SHP77 treated with DMSO at 0.1 percent for 48 hours (cell line): ENCODE data around the gene SPATA31D1.
"Not testable (repeated sequence)": the region's sequence is repeated elsewhere in the genome, so short reads cannot be mapped to it uniquely, and the experiment has no call there.

ENCODE experiments used
- DNase-seq: peaks from one replicate; lab custom pipeline; 2025; lab: John Stamatoyannopoulos, UW

Gene SPATA31D1

GRCh38 chr9:81988472-81988871, at the start of gene SPATA31D1:
SPATA31D1 (plus strand) TSS chr9:81988772; CDS start chr9:81988819, 47 bp downstream.
- not testable (repeated sequence) for DNase-seq

DNA sequence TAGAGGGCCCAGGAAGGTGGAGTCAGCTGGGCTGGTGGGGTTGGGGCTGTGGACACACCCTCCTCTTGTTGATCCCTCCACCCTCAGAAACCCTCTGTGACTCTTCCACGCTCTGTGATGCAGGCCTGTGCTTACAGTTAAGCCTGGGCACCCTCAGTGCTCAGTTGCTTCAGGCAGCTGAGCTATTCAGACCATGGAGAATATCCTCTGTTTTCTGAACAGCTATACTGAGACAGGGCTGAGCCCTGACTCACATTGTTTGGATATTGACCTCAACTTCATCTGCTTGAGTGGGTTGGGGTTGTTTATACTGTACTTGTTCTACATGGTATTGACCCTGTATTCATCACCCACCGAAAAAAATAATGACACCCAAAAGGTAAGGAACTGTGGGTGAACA, 45.2 kb upstream of the SPATA31D1 start, which contains the start of gene SPATA31D3:
Gene SPATA31D3, plus strand, starts transcription at position 108 of the 400 bp plus-strand sequence. Its CDS starts 86 bp downstream, at position 194.
- not testable (repeated sequence) for DNase-seq

DNA sequence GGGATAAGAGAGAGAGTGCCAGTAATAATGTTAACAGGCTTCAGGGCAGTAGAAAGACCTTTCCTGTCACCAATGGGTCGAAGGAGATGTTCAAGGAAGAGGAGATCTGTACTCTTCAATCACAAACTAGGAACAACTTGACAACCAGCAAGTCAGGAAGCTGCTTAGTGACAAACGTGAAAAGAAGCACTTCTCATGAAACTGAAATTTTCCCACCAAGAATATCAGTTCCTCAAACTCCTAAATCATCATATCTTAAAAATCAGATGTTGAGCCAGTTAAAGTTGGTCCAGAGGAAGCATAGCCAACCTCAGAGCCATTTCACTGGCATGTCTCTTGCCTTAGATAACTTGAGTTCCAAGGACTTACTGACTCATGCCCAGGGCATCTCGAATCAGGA, 39.9 kb upstream of the SPATA31D1 start:
- DNase-seq, result not testable (repeated sequence)

GRCh38 chr9:81953096-81953495, 35.5 kb upstream of the SPATA31D1 start:
- DNase-seq, result no peak

- DNase-seq, result no peak
Observed at GRCh38 chr9:81955625-81956024, 32.9 kb upstream of the SPATA31D1 start.

DNA sequence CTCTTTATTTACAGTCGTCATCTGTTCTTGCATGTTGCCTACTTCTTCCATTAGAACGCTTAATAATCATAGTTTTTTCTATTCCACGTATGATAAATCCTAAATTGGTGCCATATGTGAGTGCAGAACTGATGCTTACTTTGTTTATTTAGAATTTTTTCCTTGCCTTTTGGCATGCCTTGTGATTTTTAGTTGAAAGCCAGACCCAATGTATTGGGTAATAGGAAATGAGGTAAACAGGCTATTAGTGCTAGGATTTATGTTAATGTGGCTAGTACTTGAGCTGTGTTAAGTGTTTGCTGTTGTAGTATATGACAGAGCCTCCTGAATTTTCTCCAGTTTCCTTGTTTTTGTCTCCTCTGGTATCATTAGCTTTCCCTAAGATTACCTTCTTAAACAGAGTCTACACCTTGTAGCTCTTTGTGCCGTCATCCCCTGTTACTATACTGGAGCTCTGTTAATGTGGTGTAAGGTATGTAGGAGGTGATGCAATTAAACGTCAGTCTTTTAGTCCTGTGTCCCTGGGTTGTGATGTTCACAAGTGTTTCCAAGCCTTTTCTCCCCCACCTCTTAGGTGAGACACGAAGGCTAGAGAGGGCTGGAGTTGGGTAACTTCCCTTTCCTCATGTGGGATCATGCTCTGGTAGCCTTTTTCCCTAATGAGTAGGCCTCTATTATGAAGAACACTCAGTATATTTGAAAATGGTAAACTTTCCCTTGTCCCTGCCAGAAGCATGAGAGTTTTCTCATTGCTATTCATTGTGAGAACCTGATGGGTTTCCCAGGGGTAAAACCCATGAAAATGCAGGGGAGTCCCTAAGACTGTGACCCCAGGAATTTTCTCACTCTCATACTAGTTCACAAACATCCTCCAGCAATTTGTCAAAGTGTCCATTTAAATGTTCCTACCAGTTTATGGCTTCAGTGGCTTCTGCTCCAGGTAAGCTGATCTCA, 24.1 kb upstream of the SPATA31D1 start:
- DNase-seq, result no peak

DNA sequence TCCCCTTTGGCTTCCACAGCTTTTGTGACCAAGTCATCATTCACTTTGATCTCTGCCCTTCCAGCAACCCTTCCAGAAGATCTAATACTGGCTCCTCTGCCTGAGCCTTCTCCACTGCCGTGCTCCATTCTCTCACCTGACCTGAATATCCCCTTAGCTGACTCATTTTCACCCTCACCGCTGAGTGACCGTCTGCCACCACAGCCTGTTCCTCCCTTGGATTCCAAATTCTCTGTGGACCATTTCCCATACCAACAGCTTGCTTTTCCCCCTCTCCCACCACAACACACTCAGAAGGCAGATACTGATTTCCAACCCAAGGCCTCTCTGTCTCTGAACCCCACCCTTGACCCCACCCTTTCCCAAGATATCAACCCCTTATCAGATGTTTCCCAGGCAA, 20.5 kb upstream of the SPATA31D1 start:
- DNase-seq, result no peak

GRCh38 chr9:81969971-81970370, 18.6 kb upstream of the SPATA31D1 start:
- DNase-seq, result no peak

- DNase-seq, result no peak
Observed at GRCh38 chr9:81971727-81972126, 16.8 kb upstream of the SPATA31D1 start.

DNA sequence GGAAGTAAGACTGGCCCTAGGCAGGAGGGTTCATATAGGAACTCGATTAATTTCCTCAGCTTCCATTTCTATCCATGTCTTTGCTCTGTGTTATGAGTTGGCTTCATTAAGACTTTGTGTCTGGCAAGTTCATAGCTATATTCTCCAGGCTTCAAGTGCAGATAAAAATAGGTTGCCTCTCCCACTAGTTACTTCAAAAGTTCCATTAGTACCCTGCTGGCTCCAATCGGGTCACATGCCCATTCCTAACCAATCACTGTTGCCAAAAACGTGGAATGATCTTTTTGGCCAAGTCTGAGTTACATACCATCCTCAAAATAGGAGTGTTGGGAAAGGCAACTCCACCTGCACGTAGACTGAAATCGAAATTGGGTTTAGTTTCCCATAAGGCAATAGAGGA, 13.8 kb upstream of the SPATA31D1 start:
- no peak for DNase-seq

DNA sequence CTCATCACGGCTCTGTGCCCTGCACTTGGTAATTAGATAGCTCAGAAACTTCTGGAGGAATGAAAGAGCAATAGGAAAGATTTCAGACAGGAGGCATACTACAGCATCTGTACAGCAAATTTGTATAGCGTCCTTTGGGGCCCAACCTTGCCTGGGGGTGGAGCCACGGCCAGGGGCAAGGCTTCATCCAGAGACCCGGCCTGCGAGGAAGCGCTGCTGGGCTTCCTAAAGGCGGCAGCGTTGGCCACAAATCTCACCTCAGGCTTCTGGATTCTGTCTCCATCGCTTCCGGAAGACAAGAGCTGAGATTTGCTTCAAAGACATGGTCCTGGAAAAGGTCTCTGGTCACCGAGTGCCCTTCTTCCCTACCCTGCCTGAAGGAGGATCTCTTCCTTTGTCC, 12.2 kb upstream of the SPATA31D1 start:
- DNase-seq, result no peak

GRCh38 chr9:81979196-81979595, 9.4 kb upstream of the SPATA31D1 start:
- DNase-seq, result no peak

DNA sequence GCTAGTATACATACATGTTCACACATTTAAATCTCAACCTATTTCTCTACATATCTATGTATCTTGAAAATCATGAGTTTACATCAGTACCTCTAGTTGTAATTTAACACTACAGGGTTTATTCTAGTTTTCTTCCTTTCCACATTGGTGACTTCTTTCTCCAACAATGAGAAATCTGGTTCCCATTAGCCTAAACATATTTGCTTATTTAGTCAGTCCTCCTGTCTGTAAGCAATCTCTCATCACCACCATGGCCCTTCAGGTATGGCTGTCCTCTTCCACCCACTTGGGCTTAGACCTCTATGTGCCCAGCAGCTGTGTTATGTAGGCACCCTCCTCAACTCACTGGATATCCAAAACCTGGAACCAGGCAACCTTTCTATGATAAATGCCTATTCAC, 8.0 kb upstream of the SPATA31D1 start:
- no peak for DNase-seq

GRCh38 chr9:81981883-81982282, 6.7 kb upstream of the SPATA31D1 start:
- DNase-seq, result no peak

DNA sequence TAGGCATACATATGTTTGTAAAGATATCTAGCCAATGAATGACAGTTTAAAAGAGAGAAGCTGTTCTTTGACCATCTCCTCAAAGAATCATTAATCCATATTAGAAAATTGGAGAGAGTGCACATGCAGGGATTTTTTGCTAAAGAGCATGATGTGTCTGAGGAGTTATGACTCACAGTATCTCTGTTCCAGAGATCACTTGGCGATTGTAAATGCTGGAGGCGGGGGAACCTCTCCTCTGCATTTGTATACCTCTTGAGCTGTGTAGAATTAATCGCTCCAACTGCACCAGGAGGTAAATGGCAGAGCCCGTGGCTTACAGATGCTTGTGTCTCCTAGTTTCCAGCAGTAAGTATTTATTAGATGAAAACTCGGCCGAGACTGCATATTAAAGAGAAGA, 3.6 kb upstream of the SPATA31D1 start:
- DNase-seq, result no peak

DNA sequence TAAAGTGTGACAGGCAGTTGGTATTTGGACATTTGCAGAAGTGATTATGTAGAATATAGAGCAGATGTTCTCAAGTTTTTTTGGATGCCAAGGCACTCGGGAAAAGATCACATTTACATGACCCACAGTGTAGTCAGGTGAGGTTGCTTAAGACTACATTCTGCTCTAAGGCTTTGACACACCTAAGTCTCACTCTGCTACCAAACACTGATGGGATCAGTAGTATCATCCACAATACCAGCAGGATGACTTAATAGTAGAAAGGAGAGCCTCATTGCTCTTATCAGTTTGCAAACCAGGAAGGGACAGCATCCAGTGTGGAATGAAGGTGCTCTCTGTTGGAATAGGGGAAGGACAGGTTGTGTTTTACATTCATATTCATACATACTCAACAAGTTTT, 2.5 kb upstream of the SPATA31D1 start:
- no peak for DNase-seq

- DNase-seq, result no peak
Observed at GRCh38 chr9:81989700-81990099, 1.1 kb downstream of the SPATA31D1 start.

DNA sequence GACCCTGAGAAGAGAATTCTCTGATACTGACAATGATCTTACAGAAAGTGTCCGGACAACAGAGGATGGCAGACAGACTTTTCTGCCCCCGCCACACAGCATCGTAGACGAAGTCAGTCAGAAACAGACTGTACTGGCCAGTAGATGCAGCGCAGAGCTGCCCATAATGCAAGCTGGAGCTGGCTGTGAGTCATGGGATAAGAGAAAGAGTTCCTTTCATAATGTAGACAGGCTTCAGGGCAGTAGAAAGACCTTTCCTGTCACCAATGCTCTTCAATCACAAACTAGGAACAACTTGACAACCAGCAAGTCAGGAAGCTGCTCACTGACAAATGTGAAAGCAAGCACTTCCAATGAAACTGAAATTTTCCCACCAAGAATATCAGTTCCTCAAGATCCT, 5.1 kb downstream of the SPATA31D1 start:
- DNase-seq, result no peak

GRCh38 chr9:81999806-82000205, 11.2 kb downstream of the SPATA31D1 start:
- no peak for DNase-seq

DNA sequence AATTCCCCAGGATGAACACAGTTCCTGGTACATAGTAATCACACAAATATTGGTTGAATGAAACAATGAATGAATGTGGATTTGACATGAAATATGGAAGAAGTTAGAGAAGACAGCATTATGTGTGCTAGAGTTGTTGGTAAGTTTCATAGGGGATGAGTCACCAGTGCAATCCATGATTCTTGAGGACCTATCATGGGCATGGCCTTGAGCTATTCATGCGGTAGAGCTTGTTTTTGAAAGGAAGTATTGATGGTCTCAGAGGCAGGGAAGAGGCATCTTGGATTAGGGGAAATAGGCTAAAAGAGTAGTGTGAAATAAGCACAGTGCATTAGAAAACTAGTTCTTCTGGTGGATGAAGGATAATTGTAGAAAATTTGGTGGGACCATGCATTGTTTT, 22.1 kb downstream of the SPATA31D1 start:
- no peak for DNase-seq

DNA sequence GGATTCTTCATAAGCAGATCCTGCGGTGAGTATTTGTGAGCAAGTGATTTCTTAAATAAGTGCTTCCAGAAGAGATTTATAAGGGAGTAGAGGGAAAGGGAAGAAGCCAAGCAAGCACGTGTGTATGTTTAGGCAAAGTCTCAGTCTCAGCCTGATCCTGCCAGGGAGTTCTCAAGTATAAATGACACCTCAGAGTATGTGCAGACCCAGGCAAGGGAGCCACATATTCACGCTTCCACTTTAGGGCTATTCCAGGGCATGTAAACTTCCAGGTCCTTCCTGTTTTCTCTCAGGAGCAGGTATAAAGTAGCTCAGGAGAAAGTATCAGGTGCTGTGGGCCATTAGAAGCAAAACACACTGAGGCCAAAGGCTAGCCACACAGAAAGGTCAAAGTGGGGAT, 22.6 kb downstream of the SPATA31D1 start:
- DNase-seq, result no peak

GRCh38 chr9:82012276-82012675, 23.7 kb downstream of the SPATA31D1 start:
- DNase-seq, result no peak

DNA sequence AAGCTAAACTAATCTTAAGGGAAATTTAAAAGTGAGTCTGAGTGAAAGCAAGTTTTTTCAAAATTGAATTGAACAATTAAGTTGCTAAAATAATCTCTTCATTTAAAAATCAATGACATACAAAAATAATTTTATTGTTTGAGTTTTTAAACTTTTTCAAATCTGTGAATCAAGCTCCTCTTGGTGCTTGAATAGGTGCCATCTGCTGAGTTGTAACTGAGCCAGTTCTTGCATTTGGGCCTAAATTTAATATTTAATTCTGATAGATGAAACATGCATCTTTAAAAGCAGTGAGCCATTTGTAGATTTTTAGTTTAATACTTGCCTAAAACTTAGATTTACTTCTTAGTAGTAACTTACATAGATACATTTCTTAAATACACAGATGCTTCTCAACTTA, 31.8 kb downstream of the SPATA31D1 start:
- DNase-seq, result no peak

- DNase-seq, result no peak
Observed at GRCh38 chr9:82021198-82021597, 32.6 kb downstream of the SPATA31D1 start.
